ENCODE measurements around the gene CPXM1. TPM values are rescaled to one million over a fixed set of nuclear protein-coding genes. Genes with fewer than 3 reads are reported as not detected.

Gene CPXM1
- polyA plus RNA-seq, 1 experiment = 9.0 TPM

- CTCF ChIA-PET = no interaction called here
- TF ChIP-seq, protein P1, sequence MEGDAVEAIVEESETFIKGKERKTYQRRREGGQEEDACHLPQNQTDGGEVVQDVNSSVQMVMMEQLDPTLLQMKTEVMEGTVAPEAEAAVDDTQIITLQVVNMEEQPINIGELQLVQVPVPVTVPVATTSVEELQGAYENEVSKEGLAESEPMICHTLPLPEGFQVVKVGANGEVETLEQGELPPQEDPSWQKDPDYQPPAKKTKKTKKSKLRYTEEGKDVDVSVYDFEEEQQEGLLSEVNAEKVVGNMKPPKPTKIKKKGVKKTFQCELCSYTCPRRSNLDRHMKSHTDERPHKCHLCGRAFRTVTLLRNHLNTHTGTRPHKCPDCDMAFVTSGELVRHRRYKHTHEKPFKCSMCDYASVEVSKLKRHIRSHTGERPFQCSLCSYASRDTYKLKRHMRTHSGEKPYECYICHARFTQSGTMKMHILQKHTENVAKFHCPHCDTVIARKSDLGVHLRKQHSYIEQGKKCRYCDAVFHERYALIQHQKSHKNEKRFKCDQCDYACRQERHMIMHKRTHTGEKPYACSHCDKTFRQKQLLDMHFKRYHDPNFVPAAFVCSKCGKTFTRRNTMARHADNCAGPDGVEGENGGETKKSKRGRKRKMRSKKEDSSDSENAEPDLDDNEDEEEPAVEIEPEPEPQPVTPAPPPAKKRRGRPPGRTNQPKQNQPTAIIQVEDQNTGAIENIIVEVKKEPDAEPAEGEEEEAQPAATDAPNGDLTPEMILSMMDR (IDR thresholded peaks at IDR 0.05; ENCODE audit: low read depth, low read length) = no peak
- POLR2A ChIA-PET = no interaction called here
- Histone ChIP-seq H3K27me3 (ENCODE audit: control insufficient read depth, insufficient read depth, low read length) (peaks cover 31% of the 10 kb centered on the region), H3K9me3 (ENCODE audit: control insufficient read depth, insufficient read depth, low read length) (no peaks in the 10 kb centered on the region), H3K27ac (ENCODE audit: low read depth, low read length) (no peak overlapping the region), H3K4me3 (ENCODE audit: low read depth, low read length) (no peak overlapping the region)
- no peak for DNase-seq (ENCODE audit: low read depth, low spot score)
Measured at GRCh38 chr20:2760952-2761305, 39.5 kb downstream of the CPXM1 start.

DNA sequence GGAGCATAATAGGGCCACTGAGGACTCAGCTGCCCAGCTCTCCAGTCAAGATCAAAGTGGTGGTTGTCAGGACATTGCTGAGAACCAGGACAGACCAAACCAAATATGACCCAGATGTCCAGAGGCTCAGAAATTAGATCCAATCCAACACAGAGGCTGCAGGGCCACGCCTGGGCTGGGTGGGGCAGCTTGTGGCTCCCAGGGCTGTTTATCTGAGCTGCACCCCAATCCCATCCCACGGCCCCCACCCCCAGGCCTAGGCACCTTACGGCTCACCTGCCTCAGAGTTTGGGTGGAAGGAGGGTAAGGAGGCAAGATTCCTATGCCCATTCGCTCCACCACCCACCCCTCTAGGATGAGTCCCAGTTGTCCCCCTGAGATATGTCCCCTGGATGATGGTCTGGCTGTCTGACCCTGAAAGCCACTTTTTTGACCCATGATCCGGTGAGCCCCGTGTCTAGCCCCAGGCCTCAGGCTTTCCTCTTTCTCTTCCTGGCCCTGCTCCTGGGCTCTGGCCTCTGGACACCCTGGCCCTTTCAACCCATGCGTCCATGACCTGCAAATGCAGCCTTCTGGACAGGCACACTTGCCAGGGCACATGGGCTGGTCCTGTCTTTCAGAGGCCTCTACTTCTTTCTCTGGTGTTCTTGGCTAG, 40.0 kb downstream of the CPXM1 start:
- H3K27me3 ChIP-seq (ENCODE audit: control insufficient read depth, insufficient read depth, low read length) = peaks cover 36% of the 10 kb centered on the region
- TF ChIP-seq, protein P1 (IDR thresholded peaks at IDR 0.05; ENCODE audit: low read depth, low read length) = no peak
- ChIA-PET CTCF (interaction anchor here (1.8 kb wide), 1 partner anchor 91 kb away, joined by 7 read pairs; no protein-coding TSS in a partner anchor), POLR2A (no interaction called here)
- H3K27ac ChIP-seq (ENCODE audit: low read depth, low read length) = no peak overlapping the region
- H3K4me3 ChIP-seq (ENCODE audit: low read depth, low read length) = no peak overlapping the region
- no peaks in the 10 kb centered on the region for H3K9me3 ChIP-seq (ENCODE audit: control insufficient read depth, insufficient read depth, low read length)
- no peak for DNase-seq (ENCODE audit: low read depth, low spot score)

GRCh38 chr20:2759603-2760296, 40.7 kb downstream of the CPXM1 start:
- Histone ChIP-seq H3K4me3 (ENCODE audit: low read depth, low read length) (no peak overlapping the region), H3K27ac (ENCODE audit: low read depth, low read length) (no peak overlapping the region), H3K27me3 (ENCODE audit: control insufficient read depth, insufficient read depth, low read length) (peaks cover 42% of the 10 kb centered on the region), H3K9me3 (ENCODE audit: control insufficient read depth, insufficient read depth, low read length) (no peaks in the 10 kb centered on the region)
- DNase-seq (ENCODE audit: low read depth, low spot score) = no peak
- ChIA-PET POLR2A (no interaction called here), CTCF (interaction anchor here (1.2 to 1.8 kb wide), 2 partner anchors 92 to 241 kb away, joined by 4 to 7 read pairs; no protein-coding TSS in a partner anchor)
- TF ChIP-seq, protein P1 (IDR thresholded peaks at IDR 0.05; ENCODE audit: low read depth, low read length) = no peak

GRCh38 chr20:2759143-2759542, 41.3 kb downstream of the CPXM1 start:
- no peak for DNase-seq (ENCODE audit: low read depth, low spot score)
- CTCF ChIA-PET = interaction anchor here (1.2 to 1.8 kb wide), 2 partner anchors 93 to 242 kb away, joined by 4 to 7 read pairs; no protein-coding TSS in a partner anchor
- Histone ChIP-seq H3K27ac (ENCODE audit: low read depth, low read length) (no peak overlapping the region), H3K4me3 (ENCODE audit: low read depth, low read length) (no peak overlapping the region), H3K27me3 (ENCODE audit: control insufficient read depth, insufficient read depth, low read length) (peaks cover 48% of the 10 kb centered on the region), H3K9me3 (ENCODE audit: control insufficient read depth, insufficient read depth, low read length) (no peaks in the 10 kb centered on the region)
- POLR2A ChIA-PET = no interaction called here
- TF ChIP-seq, protein P1 (IDR thresholded peaks at IDR 0.05; ENCODE audit: low read depth, low read length) = no peak

DNA sequence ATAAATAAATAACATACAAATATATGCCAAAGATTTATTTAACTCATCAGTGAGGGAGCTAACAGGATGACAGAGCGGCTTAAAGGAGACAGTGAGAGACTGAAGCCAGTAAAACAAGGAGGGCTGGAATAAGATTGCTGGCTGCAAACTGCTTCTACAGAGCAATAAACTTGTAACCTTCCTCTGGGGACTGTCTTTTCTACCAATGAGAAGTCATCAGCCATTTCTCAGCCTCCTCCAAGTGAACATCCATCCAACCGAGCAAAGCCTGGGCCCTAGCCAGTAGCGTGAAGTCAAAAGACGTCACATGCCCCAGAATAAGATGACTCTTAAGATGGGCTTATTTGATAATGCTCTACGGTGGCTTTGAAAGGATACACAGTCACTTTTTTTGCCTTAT, 42.5 kb downstream of the CPXM1 start:
- no peak overlapping the region for H3K4me3 ChIP-seq (ENCODE audit: low read depth, low read length)
- TF ChIP-seq, protein P1 (IDR thresholded peaks at IDR 0.05; ENCODE audit: low read depth, low read length) = no peak
- H3K27me3 ChIP-seq (ENCODE audit: control insufficient read depth, insufficient read depth, low read length) = peaks cover 54% of the 10 kb centered on the region
- POLR2A ChIA-PET = no interaction called here
- no peaks in the 10 kb centered on the region for H3K9me3 ChIP-seq (ENCODE audit: control insufficient read depth, insufficient read depth, low read length)
- DNase-seq (ENCODE audit: low read depth, low spot score) = no peak
- H3K27ac ChIP-seq (ENCODE audit: low read depth, low read length) = no peak overlapping the region
- CTCF ChIA-PET = interaction anchor here (0.6 to 1.5 kb wide), 3 partner anchors 92 to 243 kb away, joined by 3 to 4 read pairs (median 4); no protein-coding TSS in a partner anchor
